ENCODE measurements around the gene TMTC4.
"Not testable (repeated sequence)": the region's sequence is repeated elsewhere in the genome, so short reads cannot be mapped to it uniquely, and the experiment has no call there.

TMTC4 gene

DNA sequence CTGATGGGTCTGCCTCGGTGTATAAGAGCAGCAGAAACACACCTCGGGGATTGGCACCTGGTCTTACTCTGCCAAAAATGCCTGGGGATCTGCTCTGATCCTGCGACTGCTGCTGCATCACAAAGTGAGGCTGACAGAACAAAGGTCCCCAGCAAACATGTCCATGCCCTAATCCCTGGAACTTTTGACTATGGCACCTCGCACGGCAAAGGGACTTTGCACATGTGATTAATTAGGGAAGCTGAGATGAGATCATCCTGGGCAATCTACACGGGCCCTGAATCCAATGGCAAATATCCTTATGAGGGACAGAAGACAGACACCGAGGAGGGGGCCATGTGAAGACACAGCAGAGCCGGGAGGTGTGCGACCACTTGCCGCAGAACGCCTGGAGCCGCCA is 94.5 kb downstream of the TMTC4 start:
- no peak for DNase-seq

DNA sequence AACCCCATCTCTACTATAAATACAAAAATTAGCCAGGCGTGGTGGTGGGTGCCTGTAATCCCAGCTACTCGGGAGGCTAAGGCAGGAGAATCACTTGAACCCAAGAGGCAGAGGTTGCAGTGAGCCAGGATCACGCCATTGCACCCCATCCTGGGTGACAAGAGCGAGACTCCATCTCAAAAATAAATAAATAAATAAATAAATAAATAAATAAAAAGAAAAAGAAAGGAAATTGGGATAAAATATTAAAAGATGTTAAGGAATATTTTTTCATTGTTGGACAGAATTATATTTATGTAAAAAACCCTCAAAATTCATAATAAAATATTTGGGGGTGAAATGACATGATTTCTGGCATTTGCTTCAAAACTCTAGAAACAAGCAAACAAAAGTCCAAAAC is 97.4 kb downstream of the TMTC4 start:
- not testable (repeated sequence) for DNase-seq

DNA sequence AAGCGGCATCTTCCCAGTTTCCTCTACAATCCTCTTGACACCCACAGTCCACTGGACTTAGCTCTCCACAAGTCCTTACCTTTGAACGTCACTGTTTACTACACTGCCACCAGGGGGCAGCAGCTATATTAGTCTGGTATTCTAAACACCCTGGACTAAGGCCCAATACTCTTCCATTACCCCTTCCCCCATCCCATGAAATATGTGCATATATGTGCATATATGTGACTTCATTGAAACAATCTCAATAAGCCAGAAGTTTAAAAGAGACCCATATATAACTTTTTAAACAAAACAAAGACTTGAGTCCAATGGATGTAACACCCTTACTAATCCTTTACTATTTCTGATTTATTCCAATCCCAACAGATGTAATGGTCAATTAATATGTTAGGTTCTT is 101.5 kb downstream of the TMTC4 start:
- peak; percentile 49 for DNase-seq

GRCh38 chr13:100566543-100566942 is 108.1 kb downstream of the TMTC4 start:
- DNase-seq = no peak

DNA sequence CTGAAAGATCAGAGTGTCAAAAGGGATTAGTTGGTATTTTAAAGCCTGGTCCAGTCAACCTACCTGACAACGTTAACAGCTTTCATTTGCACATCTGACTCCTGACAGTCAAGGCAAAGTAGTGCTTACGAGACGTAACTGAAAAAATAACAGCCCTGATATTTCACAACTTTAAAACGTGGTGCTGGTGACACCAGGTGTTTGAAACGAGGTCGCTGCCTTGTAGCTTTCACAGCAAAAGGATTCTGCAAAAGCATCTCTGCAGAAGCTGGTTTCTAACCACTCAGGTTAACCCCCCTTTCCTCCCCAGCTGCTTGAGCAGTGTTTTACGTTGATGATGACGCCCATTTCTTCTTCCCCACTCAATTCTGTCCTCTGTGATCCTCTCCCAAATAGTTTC is 109.3 kb downstream of the TMTC4 start:
- no peak for DNase-seq

DNA sequence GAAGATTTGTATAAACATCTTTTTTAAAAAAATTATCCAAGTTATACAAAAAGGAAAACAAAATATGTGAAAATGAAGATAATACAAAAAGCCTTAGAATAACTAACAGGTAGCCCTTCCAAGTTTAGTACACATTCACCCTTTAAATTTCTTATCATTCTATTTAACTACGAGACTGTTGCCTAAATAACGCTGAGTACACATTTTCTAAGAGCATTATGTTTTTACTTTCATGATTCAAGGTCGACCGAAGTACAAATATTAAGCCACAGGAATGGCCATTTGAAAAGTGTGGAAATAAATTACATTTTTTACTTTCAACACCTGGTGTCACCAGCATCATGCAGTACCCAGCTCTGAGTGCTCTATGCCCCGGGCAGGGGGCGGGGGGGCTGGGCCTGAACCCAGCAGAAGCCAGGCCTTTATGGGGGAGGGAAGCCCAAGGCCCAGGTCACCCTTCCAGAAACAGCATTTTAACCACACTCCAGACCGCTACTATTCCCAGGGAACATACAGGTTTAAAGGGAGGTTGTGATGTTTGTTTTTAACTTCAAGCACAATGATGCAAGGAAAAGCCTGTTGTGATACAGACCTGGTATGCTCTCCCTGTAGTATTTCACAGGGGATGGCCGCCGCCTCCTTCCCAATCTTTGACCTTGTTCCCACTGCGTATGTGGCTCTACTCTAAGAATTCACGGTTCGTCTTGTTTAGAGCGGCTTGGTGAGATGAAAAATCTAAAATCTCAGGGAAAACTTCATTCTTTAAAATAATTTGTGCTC is 110.0 kb downstream of the TMTC4 start:
- DNase-seq = no peak

DNA sequence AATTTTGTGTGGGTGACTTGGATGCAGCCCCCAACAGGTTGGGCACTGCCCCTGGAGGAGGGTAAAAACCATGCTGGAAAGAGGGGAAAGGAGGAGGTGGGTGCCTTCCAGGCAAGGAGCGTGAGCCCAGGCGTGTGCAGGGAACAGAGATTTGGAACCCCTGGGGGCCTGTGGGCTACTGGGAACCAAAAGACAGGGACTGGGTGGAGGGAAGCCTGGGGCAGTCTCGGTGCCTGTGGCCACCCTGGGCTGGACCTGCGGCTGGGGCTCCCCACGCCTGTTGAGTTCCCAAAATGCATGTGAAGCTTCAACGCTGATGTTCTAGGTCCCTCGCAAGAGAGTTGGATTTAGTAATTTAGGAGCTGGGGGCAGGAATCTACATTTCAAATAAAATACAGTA is 110.8 kb downstream of the TMTC4 start:
- DNase-seq = no peak

GRCh38 chr13:100561599-100562204 is 112.9 kb downstream of the TMTC4 start:
- DNase-seq = no peak

- DNase-seq = no peak
Measured at GRCh38 chr13:100561158-100561499, 113.5 kb downstream of the TMTC4 start.

GRCh38 chr13:100560498-100561157 is 114.0 kb downstream of the TMTC4 start:
- no peak for DNase-seq

- no peak for DNase-seq
Measured at GRCh38 chr13:100559886-100560285, 114.7 kb downstream of the TMTC4 start.
